ENCODE data around the gene MEI1. TPM values are rescaled to one million over a fixed set of nuclear protein-coding genes. Genes with fewer than 3 reads are reported as not detected.

The MEI1 gene
- total and polyA plus RNA-seq, 2 of the 4 experiments (the other 2 are of a cell fraction), result 0.90 to 2.6 TPM

DNA sequence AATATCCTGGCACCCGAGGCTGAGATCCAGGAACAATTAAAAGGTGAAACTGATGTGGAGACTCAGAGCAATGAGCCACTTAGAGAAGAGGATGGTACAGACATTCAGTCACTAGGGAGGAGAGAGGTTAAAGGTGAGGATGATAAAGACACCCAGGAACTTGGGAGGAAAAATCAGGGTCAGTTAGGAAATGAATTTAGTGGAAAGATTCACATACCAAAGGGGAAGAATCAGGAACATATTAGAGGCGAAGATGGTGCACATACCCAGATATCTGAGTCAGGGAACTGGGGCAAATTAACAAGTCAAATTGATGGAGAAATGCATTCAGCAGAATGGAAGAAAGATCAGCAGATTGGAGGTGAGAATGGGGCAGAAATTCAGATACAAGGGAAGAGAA lies 4.1 kb upstream of the MEI1 start:
- H3K4me2 ChIP-seq (ENCODE audit: low read depth, low read length), result no peak overlapping the region
- H3K27me3 ChIP-seq (ENCODE audit: control insufficient read depth, insufficient read depth, low read length), result no peaks in the 10 kb centered on the region
- no peak overlapping the region for H3K14ac ChIP-seq (replicated peaks; ENCODE audit: low read depth, low read length)
- H3K23ac ChIP-seq (ENCODE audit: low read depth, low read length), result no peak overlapping the region
- H3K36me3 ChIP-seq (ENCODE audit: control insufficient read depth, insufficient read depth, low read length), result peaks cover 7% of the 10 kb centered on the region; the same call in 1 of the 2 replicates
- WGBS, 2 experiments (ENCODE audit: extremely low coverage in 2 of 2, insufficient read length in 1 of 2), result 95% methylated on average over 2 of the region's 2 CpGs; no CpG with 5 or more reads in 1 of the 2 experiments
- ChIA-PET POLR2A (ENCODE audit: unreplicated experiment) (no interaction called here), CTCF (no interaction called here)
- no peak overlapping the region for H4K5ac ChIP-seq (ENCODE audit: low read depth, low read length)
- H4K8ac ChIP-seq (ENCODE audit: low read depth in 2 of 2, low read length in 2 of 2), result no peak overlapping the region
- H2BK120ac ChIP-seq (ENCODE audit: low read depth, low read length), result no peak overlapping the region
- H2BK15ac ChIP-seq (ENCODE audit: low read depth, low read length), result no peak overlapping the region
- no peak overlapping the region for H3K9ac ChIP-seq (ENCODE audit: low read depth, low read length)
- no peak overlapping the region for H3K27ac ChIP-seq (ENCODE audit: insufficient read depth, low read length)
- no peak for DNase-seq
- intact Hi-C loops (cut with micrococcal nuclease), result no loop called here
- no peak overlapping the region for H2BK5ac ChIP-seq (ENCODE audit: low read depth, low read length, poor library complexity, severe bottlenecking)
- no peak overlapping the region for H3K4ac ChIP-seq (ENCODE audit: low read depth, low read length)
- no peak overlapping the region for H3K56ac ChIP-seq (ENCODE audit: extremely low read depth, insufficient read depth, low read length)
- dilution Hi-C loops (cut with HindIII; ENCODE audit: low sequenced_read_pairs, unreplicated experiment), result no loop called here
- H4K20me1 ChIP-seq (ENCODE audit: insufficient read depth, low read length), result no peaks in the 10 kb centered on the region
- H3K9me1 ChIP-seq (ENCODE audit: insufficient read depth, low read length), result 0 out of 2 replicates have a peak, but pooled peaks cover 3% of the 10 kb centered on the region
- H2AK9ac ChIP-seq (replicated peaks; ENCODE audit: low read depth, low read length, poor library complexity), result peak overlapping the region; percentile 35
- no TSS peak for BruUV-seq (replicated peaks)
- in situ Hi-C loops (cut with MboI; ENCODE audit: low sequenced_read_pairs), result loop anchor here (5.0 kb wide), 1 partner anchor 247 kb away; no protein-coding TSS in a partner anchor
- no peaks in the 10 kb centered on the region for H3K79me1 ChIP-seq (ENCODE audit: low read depth in 1 of 2, low read length in 2 of 2)
- no peak overlapping the region for H4K91ac ChIP-seq (ENCODE audit: insufficient read depth, low read depth, low read length)
- H3K18ac ChIP-seq (ENCODE audit: low read depth, low read length), result no peak overlapping the region
- peaks cover 6% of the 10 kb centered on the region for H3K4me1 ChIP-seq (ENCODE audit: control insufficient read depth, insufficient read depth, low read length)
- ATAC-seq (ENCODE audit: low read depth), result no peak
- TF ChIP-seq RAD21 (IDR thresholded peaks at IDR 0.05; ENCODE audit: low read length), result no peak
- TF ChIP-seq FOS (IDR thresholded peaks at IDR 0.05; ENCODE audit: low read depth, low read length), result no peak
- H2BK20ac ChIP-seq (ENCODE audit: low read depth, low read length), result no peak overlapping the region
- no peaks in the 10 kb centered on the region for H3K9me3 ChIP-seq (ENCODE audit: control insufficient read depth, insufficient read depth, low read length)
- H2AFZ ChIP-seq (replicated peaks; ENCODE audit: low read length, poor library complexity), result no peak overlapping the region
- H3K4me3 ChIP-seq (ENCODE audit: insufficient read depth, low read depth, low read length), result no peak overlapping the region
- H2AK5ac ChIP-seq (ENCODE audit: low read depth, low read length), result no peak overlapping the region
